Tongue (tissue), 3 donors: ENCODE data around the gene SWT1. TPM values are rescaled to one million over a fixed set of nuclear protein-coding genes. Genes with fewer than 3 reads are reported as not detected.
"Not testable (repeated sequence)": the region's sequence is repeated elsewhere in the genome, so short reads cannot be mapped to it uniquely, and the experiment has no call there.

Source experiments
- DNase-seq: peaks from one replicate; pipeline ENCODE4 v3.0.0-alpha.2; 2015
- small RNA-seq: library from RNA; depleted of rRNA; stranded (forward); fragments of <200 nt; gene quantifications from one replicate; pipeline ENCODE3, GENCODE V24; 2014; ENCODE audit warnings: low replicate concordance
- total RNA-seq: library from RNA; depleted of rRNA; stranded (reverse); fragments of >200 nt; gene quantifications from one replicate; pipeline ENCODE4 v1.2.3, GENCODE V29; 2014

SWT1 gene
- total RNA-seq, 1 donor from 2014 or later = 14.2 TPM

GRCh38 chr1:185321653-185322221 is 164.8 kb downstream of the SWT1 start:
- DNase-seq = not testable (repeated sequence)

- DNase-seq = no peak
Observed at GRCh38 chr1:185322636-185323035, 165.7 kb downstream of the SWT1 start.

- no peak for DNase-seq
Observed at GRCh38 chr1:185324118-185324517, 167.2 kb downstream of the SWT1 start.

GRCh38 chr1:185325413-185325812 is 168.4 kb downstream of the SWT1 start:
- DNase-seq = no peak

- DNase-seq = no peak
Observed at GRCh38 chr1:185328255-185328654, 171.3 kb downstream of the SWT1 start.

GRCh38 chr1:185334182-185334581 is 177.2 kb downstream of the SWT1 start:
- no peak for DNase-seq

- DNase-seq = no peak
Observed at GRCh38 chr1:185337246-185337645, 180.3 kb downstream of the SWT1 start.

GRCh38 chr1:185338719-185339622 is 182.0 kb downstream of the SWT1 start:
- no peak for DNase-seq

- no peak for DNase-seq
Observed at GRCh38 chr1:185341196-185341781, 184.3 kb downstream of the SWT1 start.

Small RNAs within 50 kb of the gene (small RNA-seq; reads per million reads assigned to genes)
- gene RF00019 = not detected

Other genes starting within 250 kb of the SWT1 start
- 65.8 TPM for gene NIBAN1, start 182.7 kb upstream of the SWT1 start, total RNA-seq
- gene RNF2, start 111.6 kb upstream of the SWT1 start, total RNA-seq = 38.1 TPM
- gene TRMT1L, start 214 bp upstream of the SWT1 start, total RNA-seq = 40.9 TPM
- 101 TPM for gene IVNS1ABP, start 160.1 kb downstream of the SWT1 start, total RNA-seq